NCI-H446 (cell line): ENCODE data around the gene MTA2.
"Not testable (repeated sequence)": the region's sequence is repeated elsewhere in the genome, so short reads cannot be mapped to it uniquely, and the experiment has no call there.

Source experiments
- DNase-seq, 2 experiments: peaks; one replicate each; lab custom pipeline; 2025; lab: John Stamatoyannopoulos, UW

Gene MTA2

DNA sequence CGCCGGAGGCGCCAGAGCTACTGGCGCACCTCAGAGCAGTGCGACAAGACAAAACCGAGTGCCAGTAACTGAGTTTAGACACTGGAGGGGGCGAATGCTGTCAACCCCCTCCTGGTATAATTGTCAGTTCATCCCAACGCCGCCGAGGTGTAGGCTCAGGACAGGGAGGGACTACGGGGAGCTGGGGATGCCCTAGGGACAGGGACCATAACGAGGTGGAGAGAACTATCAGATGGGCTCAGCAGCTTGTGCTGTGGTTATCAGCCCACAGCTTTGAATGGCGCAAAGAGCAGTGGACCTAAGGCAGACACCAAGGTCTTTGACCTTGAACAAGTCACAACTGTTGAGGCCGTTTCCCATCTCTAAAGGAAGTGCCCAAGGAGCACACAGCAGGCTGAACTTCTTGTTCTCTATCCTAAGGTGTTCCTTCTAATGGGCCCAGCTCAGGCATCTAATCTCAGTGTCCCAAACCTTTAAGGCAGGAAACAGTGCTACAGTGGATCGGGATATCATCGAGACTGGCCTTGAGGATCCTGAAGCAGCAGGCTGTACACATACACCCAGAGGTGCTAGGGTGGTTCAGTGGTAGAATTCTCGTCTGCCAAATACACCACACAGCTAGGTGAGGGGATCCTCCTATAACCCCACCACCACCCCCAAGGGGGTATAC is 9.4 kb downstream of the MTA2 start:
- DNase-seq, result no peak

DNA sequence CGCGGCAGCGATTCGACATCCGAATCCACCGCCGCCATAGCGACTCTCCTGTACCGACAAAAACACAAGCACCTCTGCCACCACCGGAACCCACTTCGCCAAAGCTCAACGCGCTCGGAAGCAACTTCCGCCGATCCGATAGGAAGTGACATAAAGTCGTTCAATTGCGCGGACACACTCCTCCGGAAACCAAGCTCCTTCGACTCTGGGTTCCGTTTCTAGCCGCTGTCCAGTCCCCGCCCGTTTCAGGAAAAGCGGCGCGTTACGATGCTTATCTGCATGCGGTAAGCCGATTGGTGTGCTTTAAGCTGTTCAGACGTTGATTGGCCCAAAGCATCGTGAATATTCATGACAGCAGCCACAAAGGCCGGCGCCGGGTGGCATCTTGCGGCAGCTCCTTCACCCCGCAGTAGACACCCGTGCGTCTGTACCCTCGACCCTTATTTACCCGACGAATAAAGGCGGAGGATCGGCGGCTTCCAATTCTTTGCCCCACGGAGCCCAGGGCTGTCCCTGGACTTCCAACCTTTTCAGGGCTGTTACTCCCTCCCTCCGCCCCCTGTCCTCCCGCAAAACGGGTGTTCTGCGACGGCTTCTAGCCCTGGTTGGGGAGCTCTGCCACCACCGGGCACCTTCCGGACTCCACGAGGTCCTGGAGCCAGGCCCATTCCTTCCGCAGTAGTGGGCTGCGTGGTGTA is 10.1 kb downstream of the MTA2 start, which contains the start of gene TUT1:
TSS of gene TUT1 (minus strand) at position 76 of the 698 bp plus-strand sequence. CDS start at position 38, 38 bp downstream.
- peak; percentile 98 to 100 for DNase-seq

DNA sequence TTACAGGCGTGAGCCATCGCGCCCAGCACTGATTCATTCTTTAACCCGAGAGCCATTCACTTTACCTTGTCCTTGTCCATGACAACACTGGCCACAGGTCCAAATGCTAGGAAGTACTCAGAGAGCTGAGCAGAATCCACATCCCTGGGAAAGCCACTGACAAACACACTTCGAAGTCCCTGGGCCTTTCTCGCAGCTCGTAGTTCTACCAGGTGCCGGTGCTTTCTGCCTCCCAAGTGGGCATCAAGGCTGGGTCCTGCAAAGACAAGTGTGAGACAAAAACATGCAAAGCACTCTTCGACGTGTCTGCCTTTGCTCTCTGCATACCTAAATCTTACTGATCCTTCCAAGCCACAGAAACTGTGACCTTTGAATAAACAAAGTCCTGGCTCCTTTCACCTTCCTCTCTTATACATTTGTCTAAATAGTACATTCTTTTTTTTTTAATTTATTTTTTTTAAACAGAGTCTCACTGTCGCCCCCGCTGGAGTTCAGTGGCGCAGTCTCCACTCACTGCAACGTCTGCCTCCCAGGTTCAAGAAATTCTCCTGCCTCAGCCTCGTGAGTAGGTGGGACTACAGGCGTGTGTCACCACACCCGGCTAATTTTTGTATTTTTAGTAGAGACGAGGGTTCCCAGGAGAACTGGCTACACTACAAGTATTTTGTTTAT is 12.6 kb downstream of the MTA2 start:
- no peak for DNase-seq

DNA sequence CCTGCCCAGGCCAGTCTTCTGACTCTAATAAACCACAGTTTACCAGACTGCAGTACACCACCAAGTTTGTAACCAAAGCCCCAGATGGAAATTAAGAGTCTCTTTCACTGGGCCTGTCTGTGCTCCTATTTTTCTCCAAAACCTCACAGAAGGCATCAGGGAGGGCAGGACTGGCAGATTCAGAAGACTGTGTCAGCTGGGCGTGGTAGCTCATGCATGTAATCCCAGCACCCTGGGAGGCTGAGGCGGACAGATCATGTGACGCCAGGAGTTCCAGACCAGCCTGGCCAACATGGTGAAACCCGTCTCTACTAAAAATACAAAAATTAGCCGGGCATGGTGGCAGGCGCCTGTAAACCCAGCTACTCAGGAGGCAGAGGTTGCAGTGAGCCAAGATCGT is 16.3 kb downstream of the MTA2 start:
- not testable (repeated sequence) for DNase-seq

DNA sequence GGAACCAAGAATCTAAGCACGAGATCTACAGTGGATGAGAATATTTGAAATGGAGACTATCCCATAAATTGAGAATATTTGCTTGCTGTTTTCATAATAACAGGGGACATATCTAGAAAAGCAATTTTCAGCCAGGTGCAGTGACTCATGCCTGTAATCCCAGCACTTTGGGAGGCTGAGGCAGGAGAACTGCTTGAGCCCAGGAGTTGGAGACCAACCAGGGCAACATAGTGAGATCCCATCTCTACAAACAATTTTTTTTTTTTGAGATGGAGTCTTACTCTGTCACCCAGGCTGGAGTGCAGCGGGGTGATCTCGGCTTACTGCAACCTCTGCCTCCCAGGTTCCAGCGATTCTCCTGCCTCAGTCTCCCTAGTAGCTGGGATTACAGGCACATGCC is 19.9 kb downstream of the MTA2 start:
- not testable (repeated sequence) for DNase-seq

DNA sequence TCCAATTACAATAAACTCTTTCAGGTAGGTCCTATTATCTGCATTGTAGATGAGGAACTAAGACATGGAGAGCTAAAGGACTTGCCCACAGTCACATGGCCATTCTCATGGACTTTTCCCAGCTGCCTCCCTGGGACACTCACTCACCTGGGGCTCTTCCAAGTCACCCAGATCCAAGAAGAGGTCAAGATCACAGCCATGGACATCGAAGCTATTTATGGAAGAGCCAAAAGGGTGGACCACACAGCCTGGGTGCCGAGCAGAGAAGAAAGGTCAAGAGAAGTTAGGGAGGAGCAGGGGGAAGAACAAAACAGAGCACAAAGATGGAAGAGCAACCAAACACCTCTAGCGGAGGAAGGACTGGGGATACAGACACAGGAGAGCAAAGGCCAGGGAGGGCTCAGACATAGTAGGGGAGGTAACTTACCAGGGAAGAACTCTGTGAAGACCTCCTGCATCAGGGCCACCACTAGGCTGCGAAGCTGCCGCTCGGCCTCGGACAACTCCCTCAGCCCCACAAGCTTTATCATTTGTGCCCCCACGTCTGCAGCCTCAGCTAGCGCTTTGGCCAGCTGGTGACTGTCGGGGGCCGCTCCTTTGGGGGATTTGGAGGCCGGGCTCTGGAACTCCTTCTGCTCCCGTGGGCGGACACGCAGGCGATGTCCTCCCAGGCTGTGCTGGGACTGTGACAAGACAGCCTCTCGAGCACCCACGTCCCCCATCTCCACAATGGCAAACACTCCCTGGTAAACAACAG is 20.5 kb downstream of the MTA2 start:
- DNase-seq, result no peak

DNA sequence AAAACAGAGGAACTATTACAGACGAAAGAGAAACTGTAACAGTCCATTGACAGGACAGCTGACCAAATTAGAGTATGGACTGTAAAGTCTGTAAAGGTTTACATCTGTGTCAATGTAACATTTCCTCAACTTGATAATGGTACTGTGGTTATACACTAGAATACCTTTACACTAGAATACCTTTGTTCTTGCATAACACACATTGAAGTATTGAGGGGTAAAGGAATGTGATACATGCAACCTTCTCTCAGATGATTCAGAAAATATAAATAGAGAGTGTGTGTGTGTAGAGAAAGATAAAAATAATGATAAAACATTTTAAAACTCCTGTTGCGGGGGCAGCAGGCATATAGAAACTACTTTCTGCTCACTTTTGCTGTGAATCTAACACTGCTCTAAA is 22.4 kb downstream of the MTA2 start:
- DNase-seq, result no peak

DNA sequence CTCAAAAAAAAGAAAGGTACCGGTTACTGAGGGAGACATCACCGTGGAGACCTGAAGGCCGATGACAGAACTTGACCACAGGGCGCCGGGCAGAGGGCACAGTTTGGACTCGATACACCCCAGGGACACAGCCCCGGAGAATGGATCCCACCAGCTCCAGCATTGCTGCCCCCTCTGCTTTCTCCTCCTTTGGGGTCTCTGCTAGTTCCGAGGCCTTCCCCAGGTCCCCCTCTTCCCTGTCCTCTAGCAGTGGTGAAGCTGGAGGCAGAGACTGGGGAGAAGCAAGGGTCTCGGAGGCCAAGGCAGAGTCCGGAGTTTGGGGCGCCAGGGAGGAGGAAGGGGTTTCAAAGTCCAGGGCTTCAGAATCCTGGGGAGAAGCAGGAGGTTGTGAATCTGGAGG is 23.1 kb downstream of the MTA2 start:
- DNase-seq, result no peak

DNA sequence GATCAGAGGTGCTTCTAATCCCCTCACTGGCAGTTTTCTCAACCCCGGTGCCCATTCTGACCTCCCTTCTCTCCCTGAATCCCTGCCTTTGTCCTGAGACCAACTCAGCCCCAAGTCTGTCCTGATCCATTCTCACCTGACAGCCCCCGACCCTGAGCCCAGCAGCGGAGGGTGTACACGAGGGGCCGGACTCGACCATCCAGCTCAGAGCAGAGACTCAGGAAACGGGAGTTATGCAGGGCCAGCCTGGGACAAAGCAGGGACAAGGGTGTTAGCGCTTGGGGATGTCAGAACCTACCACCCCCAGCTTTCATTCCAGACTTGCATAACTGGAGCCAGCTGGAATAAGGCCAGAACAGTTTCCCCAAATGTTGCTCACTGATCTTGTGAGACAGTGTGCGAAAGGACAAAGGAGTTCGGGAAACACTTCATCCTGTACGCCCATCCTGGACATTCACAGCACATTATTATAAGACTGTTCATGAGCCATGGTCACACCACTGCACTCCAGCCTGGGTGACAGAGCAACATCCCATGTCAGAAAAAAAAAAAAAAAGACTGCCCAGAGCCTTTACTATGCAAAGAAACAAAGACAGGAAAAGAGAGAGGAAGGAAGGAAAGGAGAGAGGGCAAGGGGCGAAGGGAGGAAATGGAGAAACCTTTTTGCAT is 24.5 kb downstream of the MTA2 start:
- DNase-seq, result no peak

DNA sequence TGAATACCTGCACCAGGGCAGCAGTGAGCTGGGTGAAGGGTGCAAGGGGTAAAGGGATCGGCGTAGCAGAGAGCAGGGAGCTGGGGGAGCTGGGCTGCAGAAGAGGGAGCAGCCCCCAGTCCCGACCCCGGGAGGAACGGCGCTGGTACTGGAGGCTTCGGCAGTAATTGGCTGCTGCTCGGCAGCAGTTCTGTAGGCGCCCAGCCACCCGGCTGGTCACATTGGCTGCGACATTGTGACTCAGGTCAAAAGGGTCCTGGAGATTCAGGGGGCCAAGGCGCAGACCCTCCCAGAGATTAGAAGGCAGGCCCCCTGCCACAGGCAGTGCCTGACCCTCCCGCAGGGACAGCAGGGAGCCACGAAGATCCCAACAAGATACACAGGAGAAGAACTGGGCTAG is 25.8 kb downstream of the MTA2 start:
- DNase-seq, result no peak

DNA sequence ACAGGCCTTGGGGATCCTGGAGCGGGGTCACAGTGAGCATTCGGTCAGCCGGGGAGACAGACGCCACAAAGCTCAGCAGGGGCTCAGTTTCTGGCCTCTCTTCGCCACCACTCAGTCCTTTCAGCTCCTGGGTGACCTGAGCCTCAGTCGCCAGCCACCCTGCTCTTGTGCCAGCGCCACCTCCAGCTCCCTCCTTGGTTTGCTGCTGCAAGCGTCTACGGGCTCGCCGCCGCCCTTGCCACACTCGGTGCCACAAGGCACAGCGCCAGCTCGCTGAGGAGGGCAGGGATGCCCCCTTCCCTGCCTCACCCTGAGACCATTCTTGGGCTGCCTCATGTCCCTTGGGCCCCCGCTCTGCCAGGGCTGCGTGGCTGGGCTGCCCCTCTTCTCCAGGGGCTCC is 26.5 kb downstream of the MTA2 start:
- no peak for DNase-seq

DNA sequence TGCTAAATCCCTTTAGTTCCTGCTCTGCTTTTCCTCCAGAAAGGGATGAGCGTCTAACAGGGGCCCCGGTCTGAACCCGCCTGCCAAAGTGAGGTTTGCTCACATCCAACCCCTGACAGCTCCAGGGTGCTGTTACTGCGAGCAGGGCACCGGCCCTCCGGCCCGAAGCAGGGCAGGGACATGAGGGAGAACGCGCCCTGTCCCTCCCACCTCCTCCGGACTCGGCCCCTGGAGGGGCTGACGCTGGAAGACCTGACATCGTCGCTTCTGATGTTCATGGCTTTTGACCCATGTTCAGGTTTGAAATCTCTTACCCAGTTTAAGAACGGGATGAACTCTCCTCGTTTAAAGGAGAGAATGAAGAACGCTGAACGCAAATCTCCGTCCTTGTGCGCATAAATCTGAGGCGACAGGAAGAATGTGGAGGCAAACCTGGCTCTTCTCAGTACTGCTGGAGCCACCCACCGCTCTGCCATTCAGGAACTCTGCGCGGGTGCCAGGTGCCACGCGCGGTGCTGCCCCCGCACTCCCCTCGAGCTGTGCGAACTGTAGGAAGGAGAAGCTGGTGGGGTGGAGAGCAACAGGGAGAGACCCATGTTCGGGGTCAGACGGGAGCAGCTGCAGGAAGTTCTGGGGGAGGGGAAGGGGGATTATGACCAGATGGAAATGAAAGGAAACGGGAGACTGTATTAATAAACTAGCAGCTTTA is 27.1 kb downstream of the MTA2 start:
- no peak for DNase-seq

DNA sequence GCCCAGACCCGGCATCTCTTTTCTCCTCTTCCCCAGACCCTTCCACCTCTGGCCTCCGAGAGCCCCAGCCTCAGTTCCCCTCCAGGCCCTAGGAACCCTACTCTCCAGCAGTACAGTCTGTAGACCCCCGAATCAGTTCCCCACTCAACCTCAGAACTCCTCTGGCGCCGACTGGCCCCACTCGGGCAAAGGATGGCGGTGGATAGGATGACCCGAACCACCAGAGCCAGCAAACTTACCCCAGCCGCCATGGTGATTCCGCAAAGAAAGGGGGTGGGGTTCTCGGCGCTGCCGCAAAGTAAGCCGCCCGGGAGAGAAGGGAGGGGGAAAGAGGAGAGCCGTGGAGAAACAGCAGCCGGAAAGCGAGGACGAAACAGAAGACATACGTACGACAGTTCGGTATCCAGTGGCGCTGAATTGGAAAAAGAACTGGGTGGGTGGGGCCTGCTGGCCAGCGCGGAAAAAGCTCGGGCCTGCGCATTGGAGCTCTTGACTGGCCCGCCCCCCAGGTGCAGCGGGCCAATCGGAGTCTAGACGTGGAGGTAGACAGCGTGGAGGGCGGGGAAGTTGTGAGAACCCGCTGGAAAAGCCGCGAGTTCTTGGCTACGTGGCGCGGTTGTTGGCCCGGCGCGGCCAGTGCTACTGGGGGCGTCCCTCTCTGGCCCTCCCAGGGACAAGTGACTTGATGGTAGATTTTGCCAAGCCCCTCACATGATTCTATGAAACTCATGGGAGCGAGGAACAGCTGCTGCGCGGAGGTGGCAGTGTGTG is 27.9 kb downstream of the MTA2 start, which contains the start of gene EEF1G:
TSS of gene EEF1G (minus strand) at position 300 of the 771 bp plus-strand sequence. CDS start at position 251, 49 bp downstream.
- DNase-seq, result peak; percentile 99 to 100

DNA sequence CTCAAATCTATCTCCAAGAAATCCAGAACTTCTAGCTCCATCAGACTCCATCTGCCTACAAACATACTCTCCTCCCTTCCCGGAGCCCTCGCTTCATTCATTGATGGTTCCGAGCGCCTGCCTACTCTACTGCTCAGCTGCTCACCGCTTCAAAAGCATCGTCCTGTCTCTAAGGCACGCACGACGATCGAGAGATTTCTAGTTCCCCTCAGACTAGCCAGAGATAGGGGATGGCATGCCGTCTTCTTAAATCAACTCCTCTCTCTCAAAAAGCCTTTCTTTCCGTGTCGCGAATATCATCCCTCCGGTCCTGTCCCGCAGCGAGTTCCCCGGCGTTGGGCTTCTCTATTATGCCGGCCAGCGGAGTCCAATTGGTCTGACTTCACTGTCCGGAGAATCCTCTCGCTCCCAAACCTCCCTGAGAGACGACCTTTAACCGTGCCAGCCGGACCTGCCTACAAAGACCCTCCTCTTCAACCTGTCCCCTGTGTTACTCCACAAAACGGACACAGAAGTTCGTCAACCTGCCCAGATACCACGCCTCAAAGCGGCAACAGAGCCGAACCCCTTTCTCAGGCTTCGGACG is 28.6 kb downstream of the MTA2 start:
- no peak for DNase-seq

DNA sequence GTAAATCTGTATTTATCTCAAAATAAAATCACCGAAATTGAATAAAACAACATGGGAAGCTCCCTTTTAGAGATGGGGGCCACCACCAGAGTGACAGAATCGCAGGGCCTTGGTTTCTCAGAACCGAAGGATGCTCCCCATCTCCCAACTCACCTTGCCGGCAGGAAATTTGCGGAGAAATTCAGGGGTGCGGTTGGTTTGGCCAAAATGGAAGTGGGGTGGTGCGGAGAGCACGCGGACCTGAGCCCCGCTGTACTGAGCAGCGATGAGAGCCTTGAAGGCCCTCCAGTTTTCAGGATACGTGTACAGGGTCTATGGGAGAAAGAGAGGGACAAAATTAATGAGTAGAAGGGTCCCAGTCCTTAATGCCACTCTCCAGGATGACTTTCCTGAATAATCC is 29.2 kb downstream of the MTA2 start:
- DNase-seq, result no peak

DNA sequence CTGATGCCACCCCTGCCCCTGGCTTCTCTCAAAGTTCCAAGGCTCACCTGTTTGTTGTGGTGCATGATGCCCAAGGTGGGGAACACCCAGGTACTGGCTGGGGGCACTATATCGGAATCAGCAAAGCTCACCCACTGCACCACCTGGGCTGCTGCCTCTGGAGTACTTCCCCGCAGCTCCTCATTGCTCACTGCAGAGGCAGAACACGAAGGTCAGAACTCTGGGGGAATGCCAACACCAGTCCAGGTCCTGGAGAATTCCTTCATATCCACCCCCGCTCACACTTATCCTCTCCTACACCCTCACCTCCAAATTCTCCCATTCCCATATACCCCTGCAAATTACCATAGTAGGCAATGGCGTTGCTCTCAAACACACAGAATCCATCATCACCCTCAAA is 30.2 kb downstream of the MTA2 start:
- DNase-seq, result not testable (repeated sequence)

DNA sequence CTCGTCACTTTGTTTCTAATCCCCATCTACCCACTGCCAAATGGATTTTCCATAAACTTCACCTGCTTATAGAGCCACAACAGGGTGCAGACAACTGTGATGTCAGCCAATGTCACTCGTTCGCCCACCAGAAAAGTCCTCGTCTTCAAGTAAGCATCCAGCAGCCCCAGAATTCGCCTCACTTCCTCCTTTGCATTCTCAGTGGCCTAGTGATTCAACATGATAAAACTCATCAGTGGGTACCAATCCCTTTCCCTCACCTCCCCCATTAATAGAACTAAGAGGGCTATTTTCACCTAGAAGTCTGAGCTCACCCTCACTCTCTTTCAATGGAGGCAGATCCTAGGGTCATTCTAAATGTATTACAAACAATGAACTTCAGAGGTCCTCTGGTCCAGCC is 30.8 kb downstream of the MTA2 start:
- DNase-seq, result not testable (repeated sequence)

DNA sequence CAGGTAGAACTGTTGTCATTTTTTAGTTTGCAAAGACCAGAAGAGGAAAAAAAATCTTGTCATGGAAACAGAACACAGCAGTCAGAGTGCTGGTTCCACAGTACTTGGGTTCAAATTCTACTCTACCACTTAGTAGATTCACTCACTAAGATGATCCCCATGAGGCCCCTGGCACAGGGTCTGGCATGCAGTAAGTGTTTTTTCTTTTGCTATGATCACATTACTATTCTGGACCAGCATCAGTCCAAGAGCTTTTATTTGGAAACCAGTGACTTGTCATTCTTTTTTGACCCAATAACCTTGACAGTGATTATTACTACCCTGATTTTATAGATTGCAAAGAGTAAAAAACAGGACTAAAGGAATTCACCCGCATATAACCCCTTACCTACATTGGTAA is 32.1 kb downstream of the MTA2 start:
- DNase-seq, result no peak

DNA sequence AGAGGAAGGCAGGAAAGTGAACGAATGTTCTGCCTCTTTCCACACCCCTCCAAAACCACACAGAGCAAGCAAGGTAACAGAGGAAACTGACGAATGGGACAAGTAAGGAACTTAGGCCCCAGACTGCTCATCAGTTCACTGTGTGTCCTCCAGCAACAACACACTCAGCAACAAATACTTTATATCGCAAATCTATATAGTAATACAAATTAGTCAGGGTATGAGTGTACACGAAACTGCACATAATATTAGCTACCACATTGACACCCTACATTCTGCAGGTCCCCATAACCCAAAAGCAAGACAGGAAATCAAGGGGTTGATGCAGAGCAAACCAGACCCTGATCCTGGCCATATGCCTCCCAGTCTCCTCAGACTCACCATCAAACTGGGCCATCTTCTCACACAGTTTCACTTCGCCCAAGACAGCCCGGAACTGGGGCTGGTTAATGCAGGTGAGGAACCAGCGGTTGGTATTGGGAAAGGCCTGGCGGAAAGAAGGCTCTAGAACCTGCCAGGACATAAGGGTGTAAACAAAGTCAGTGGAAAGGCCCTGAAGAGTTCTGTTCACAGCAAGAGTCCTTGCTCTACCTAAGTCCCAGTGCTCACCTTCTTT is 34.5 kb downstream of the MTA2 start:
- DNase-seq, result no peak
